WI38 (cell line): Measurements from ENCODE around the gene ZMYND10.

ENCODE experiments used
- H3K4me3 ChIP-seq: 2 replicates; pipeline ENCODE4 v1.5.1; 2011; ENCODE audit warnings: low read depth, mild to moderate bottlenecking, control low read depth, low read length
- CTCF ChIP-seq: IDR thresholded peaks from 2 replicates; pipeline ENCODE4 v1.5.1; 2012; ENCODE audit warnings: low read depth, mild to moderate bottlenecking, control low read depth, low read length

The ZMYND10 gene

GRCh38 chr3:50378024-50378423 is 32.5 kb upstream of the ZMYND10 start:
- no peak for TF ChIP-seq CTCF

GRCh38 chr3:50375258-50375931 is 29.9 kb upstream of the ZMYND10 start:
- TF ChIP-seq CTCF, result no peak
- H3K4me3 ChIP-seq, result no peak overlapping the region

More at GRCh38 chr3:50378024-50378423, 32.5 kb upstream of the ZMYND10 start:
- H3K4me3 ChIP-seq, result no peak overlapping the region

GRCh38 chr3:50374363-50375257 is 29.1 kb upstream of the ZMYND10 start:
- H3K4me3 ChIP-seq, result no peak overlapping the region
- no peak for TF ChIP-seq CTCF

GRCh38 chr3:50373146-50374051 is 27.9 kb upstream of the ZMYND10 start:
- TF ChIP-seq CTCF, result no peak
- no peak overlapping the region for H3K4me3 ChIP-seq

- TF ChIP-seq CTCF, result no peak
Measured at GRCh38 chr3:50372349-50372748, 26.8 kb upstream of the ZMYND10 start.

GRCh38 chr3:50371133-50371685 is 25.7 kb upstream of the ZMYND10 start:
- no peak for TF ChIP-seq CTCF
- no peak overlapping the region for H3K4me3 ChIP-seq

More at GRCh38 chr3:50372349-50372748, 26.8 kb upstream of the ZMYND10 start:
- H3K4me3 ChIP-seq, result no peak overlapping the region
